Measurements from ENCODE around the gene NFATC4.
A peak's percentile ranks its signal among the peaks of the same experiment; 100 is the strongest.

Gene NFATC4

DNA sequence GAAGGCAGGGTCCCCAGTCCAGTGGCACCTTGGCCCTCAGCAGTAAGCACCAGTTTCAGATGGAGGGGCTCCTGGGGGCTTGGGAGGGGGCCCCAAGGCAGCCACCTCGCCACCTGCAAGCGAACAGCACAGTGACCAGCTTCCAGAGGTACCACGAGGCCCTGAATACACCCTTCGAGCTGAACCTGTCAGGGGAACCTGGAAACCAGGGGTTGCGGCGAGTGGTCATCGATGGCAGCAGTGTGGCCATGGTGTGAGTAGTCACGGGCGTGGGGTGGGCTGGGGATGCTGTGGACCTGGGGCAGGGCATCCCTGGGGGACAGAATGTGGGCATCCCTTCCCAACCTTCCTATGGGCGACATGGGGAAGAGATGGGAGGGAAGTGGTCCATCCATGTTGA lies 42.0 kb downstream of the NFATC4 start:
- no peak overlapping the region for H4K91ac ChIP-seq (ENCODE audit: low read depth, low read length)
- no peak overlapping the region for H3K23ac ChIP-seq (ENCODE audit: low read length)
- H3K79me1 ChIP-seq (ENCODE audit: low read length): no peaks in the 10 kb centered on the region
- H4K8ac ChIP-seq (ENCODE audit: low read depth, low read length): no peak overlapping the region
- no peak overlapping the region for H3K4me3 ChIP-seq (ENCODE audit: low read depth, low read length)
- H3K4me1 ChIP-seq (ENCODE audit: control insufficient read depth in 1 of 2, insufficient read depth in 2 of 2, low read length in 2 of 2): no peaks in the 10 kb centered on the region
- H3K79me2 ChIP-seq (ENCODE audit: control insufficient read depth, insufficient read depth, low read length, poor library complexity): no peaks in the 10 kb centered on the region
- H2AK5ac ChIP-seq (ENCODE audit: low read length): no peak overlapping the region
- peaks cover 67 to 74% of the 10 kb centered on the region in 2 experiments for H3K36me3 ChIP-seq (ENCODE audit: control insufficient read depth in 1 of 2, insufficient read depth in 2 of 2, low read length in 2 of 2)
- no peaks in the 10 kb centered on the region for H3K9me3 ChIP-seq (ENCODE audit: insufficient read depth, low read depth, low read length)
- no peak for DNase-seq
- H2AFZ ChIP-seq (ENCODE audit: insufficient read depth, low read length, poor library complexity): no peak overlapping the region
- H3K18ac ChIP-seq (ENCODE audit: low read length): no peak overlapping the region
- H3K27me3 ChIP-seq (ENCODE audit: insufficient read depth, low read length): no peaks in the 10 kb centered on the region
- H3K9ac ChIP-seq (ENCODE audit: low read length): no peak overlapping the region
- no peak overlapping the region for H2BK12ac ChIP-seq (ENCODE audit: low read length)
- no peak overlapping the region for H4K12ac ChIP-seq (ENCODE audit: low read depth, low read length)
- H3K4me2 ChIP-seq (ENCODE audit: low read length): no peak overlapping the region
- no peak overlapping the region for H2BK120ac ChIP-seq (ENCODE audit: insufficient read depth, low read length, poor library complexity)
- no peak overlapping the region for H2BK5ac ChIP-seq (ENCODE audit: low read depth, low read length, poor library complexity)
- no peak overlapping the region for H3K4ac ChIP-seq (ENCODE audit: low read depth, low read length)
- no peak overlapping the region for H3K14ac ChIP-seq (ENCODE audit: low read length)
- H3K27ac ChIP-seq (ENCODE audit: low read depth, low read length): no peak overlapping the region
- no CpG with 5 or more reads among the region's 10 CpGs for WGBS (ENCODE audit: extremely low coverage, insufficient coverage, insufficient read length)

DNA sequence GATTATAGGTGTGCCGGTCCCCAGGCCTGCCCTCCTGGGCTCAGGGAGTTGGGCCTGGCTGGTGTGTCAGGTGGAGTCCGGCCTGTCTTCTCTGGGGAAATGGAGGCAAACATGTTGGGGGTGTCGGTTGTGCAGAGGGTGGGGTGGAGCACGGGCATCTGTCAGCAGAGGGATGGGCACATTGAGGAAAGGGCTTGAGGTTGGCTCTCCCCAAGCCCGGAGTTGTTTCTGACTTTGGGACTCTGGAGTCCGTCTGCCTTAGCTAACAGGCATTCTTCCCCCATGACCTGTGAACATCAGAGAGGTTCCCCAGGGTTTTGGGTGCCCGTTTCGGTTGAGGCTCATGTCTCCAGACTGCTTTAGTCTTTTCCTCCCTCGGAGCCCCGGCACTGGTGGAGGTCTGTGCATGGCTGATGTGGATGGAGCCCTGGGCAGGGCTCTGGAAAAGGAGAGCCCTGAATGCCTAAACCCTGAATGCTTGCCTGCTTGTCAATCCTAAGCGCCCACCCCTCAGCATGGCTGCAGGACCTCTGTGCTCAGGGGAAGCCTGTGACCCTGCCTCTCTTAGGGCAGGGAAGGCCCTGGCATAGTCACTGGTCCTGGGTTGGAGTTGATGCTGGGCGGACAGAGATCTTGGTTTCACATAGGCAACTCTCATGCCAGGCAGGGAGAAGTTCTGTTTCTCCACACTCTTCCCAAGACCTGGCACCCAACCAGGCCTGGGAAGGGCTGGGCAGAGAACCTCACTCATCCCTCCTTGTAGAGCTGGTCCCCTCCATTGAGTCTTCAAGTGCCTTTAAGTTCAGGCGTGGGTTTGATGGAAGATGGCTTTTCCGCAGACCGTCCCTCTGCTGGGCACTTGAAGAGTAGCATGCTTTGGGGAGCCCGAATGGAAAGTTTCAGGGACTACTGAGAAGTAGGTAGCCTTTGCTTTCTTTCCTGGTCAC lies 43.7 kb downstream of the NFATC4 start:
- Histone ChIP-seq H3K4me2 (ENCODE audit: low read length) (no peak overlapping the region), H3K4me3 (ENCODE audit: low read depth, low read length) (no peak overlapping the region), H2BK12ac (ENCODE audit: low read length) (no peak overlapping the region), H4K91ac (ENCODE audit: low read depth, low read length) (no peak overlapping the region), H3K23ac (ENCODE audit: low read length) (no peak overlapping the region), H3K79me2 (ENCODE audit: control insufficient read depth, insufficient read depth, low read length, poor library complexity) (no peaks in the 10 kb centered on the region), H3K4ac (ENCODE audit: low read depth, low read length) (no peak overlapping the region), H3K9ac (ENCODE audit: low read length) (no peak overlapping the region), H3K27ac (ENCODE audit: low read depth, low read length) (no peak overlapping the region), H3K27me3 (ENCODE audit: insufficient read depth, low read length) (no peaks in the 10 kb centered on the region), H3K36me3 (ENCODE audit: control insufficient read depth in 1 of 2, insufficient read depth in 2 of 2, low read length in 2 of 2) (peaks cover 74 to 85% of the 10 kb centered on the region in 2 experiments), H3K9me3 (ENCODE audit: insufficient read depth, low read depth, low read length) (no peaks in the 10 kb centered on the region), H3K4me1 (ENCODE audit: control insufficient read depth in 1 of 2, insufficient read depth in 2 of 2, low read length in 2 of 2) (no peaks in the 10 kb centered on the region), H2AFZ (ENCODE audit: insufficient read depth, low read length, poor library complexity) (no peak overlapping the region), H3K18ac (ENCODE audit: low read length) (no peak overlapping the region), H2BK5ac (ENCODE audit: low read depth, low read length, poor library complexity) (no peak overlapping the region), H3K14ac (ENCODE audit: low read length) (no peak overlapping the region), H4K12ac (ENCODE audit: low read depth, low read length) (no peak overlapping the region), H4K8ac (ENCODE audit: low read depth, low read length) (no peak overlapping the region), H2BK120ac (ENCODE audit: insufficient read depth, low read length, poor library complexity) (no peak overlapping the region), H2AK5ac (ENCODE audit: low read length) (no peak overlapping the region), H3K79me1 (ENCODE audit: low read length) (no peaks in the 10 kb centered on the region)
- DNase-seq: peak; percentile 47 to 74
- WGBS (ENCODE audit: extremely low coverage, insufficient coverage, insufficient read length): no CpG with 5 or more reads among the region's 16 CpGs

DNA sequence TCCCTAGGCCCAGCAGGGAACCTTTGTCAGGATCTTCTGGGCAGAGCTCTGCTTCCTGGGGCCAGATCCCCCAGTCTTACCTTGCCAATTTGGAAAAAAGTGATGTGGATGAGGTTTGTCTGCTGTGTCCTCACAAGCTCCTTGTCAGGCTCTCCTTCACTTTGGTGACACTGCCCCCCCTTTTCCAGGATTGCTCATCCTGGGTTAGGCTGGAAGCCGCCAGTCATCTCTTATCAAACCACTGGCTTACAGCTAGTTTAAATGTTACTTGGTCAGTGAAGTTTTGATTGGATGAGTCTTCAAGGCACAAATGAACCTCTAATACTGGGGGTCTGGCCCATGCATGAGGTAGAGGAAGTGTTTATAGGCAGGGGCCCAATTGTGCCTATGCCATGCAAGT lies 46.1 kb downstream of the NFATC4 start:
- Histone ChIP-seq H2BK120ac (ENCODE audit: insufficient read depth, low read length, poor library complexity) (no peak overlapping the region), H3K18ac (ENCODE audit: low read length) (no peak overlapping the region), H3K23ac (ENCODE audit: low read length) (no peak overlapping the region), H3K79me1 (ENCODE audit: low read length) (no peaks in the 10 kb centered on the region), H4K12ac (ENCODE audit: low read depth, low read length) (no peak overlapping the region), H3K36me3 (ENCODE audit: control insufficient read depth in 1 of 2, insufficient read depth in 2 of 2, low read length in 2 of 2) (peaks cover 56 to 62% of the 10 kb centered on the region in 2 experiments), H2AFZ (ENCODE audit: insufficient read depth, low read length, poor library complexity) (no peak overlapping the region), H4K8ac (ENCODE audit: low read depth, low read length) (no peak overlapping the region), H2AK5ac (ENCODE audit: low read length) (no peak overlapping the region), H3K79me2 (ENCODE audit: control insufficient read depth, insufficient read depth, low read length, poor library complexity) (no peaks in the 10 kb centered on the region), H3K9ac (ENCODE audit: low read length) (no peak overlapping the region), H3K14ac (ENCODE audit: low read length) (no peak overlapping the region), H3K27me3 (ENCODE audit: insufficient read depth, low read length) (no peaks in the 10 kb centered on the region), H3K4me2 (ENCODE audit: low read length) (no peak overlapping the region), H3K4me1 (ENCODE audit: control insufficient read depth in 1 of 2, insufficient read depth in 2 of 2, low read length in 2 of 2) (no peaks in the 10 kb centered on the region), H4K91ac (ENCODE audit: low read depth, low read length) (no peak overlapping the region), H2BK5ac (ENCODE audit: low read depth, low read length, poor library complexity) (no peak overlapping the region), H2BK12ac (ENCODE audit: low read length) (no peak overlapping the region), H3K9me3 (ENCODE audit: insufficient read depth, low read depth, low read length) (no peaks in the 10 kb centered on the region), H3K27ac (ENCODE audit: low read depth, low read length) (no peak overlapping the region), H3K4me3 (ENCODE audit: low read depth, low read length) (no peak overlapping the region), H3K4ac (ENCODE audit: low read depth, low read length) (no peak overlapping the region)
- no CpG with 5 or more reads among the region's 1 CpG for WGBS (ENCODE audit: extremely low coverage, insufficient coverage, insufficient read length)
- no peak for DNase-seq

DNA sequence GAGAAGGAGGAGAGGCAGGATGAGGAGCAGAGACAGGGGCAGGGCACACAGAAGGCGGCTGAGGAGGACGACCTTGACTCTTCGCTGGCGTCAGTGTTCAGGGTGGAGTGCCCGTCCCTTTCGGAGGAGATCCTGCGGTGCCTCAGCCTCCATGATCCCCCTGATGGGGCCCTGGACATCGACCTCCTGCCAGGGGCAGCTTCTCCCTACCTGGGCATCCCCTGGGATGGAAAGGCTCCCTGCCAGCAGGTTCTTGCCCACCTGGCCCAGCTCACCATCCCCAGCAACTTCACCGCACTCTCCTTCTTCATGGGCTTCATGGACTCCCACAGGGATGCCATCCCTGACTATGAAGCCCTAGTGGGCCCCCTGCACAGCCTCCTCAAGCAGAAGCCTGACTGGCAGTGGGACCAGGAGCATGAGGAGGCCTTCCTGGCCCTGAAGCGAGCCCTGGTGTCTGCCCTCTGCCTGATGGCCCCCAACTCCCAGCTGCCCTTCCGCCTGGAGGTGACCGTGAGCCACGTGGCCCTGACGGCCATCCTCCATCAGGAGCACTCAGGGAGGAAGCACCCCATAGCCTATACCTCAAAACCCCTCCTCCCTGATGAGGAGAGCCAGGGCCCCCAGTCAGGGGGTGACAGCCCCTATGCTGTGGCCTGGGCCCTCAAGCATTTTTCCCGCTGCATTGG lies 46.9 kb downstream of the NFATC4 start:
- no CpG with 5 or more reads among the region's 15 CpGs for WGBS (ENCODE audit: extremely low coverage, insufficient coverage, insufficient read length)
- Histone ChIP-seq H4K12ac (ENCODE audit: low read depth, low read length) (no peak overlapping the region), H4K91ac (ENCODE audit: low read depth, low read length) (no peak overlapping the region), H3K9ac (ENCODE audit: low read length) (no peak overlapping the region), H3K14ac (ENCODE audit: low read length) (no peak overlapping the region), H4K8ac (ENCODE audit: low read depth, low read length) (no peak overlapping the region), H3K79me1 (ENCODE audit: low read length) (no peaks in the 10 kb centered on the region), H2AFZ (ENCODE audit: insufficient read depth, low read length, poor library complexity) (no peak overlapping the region), H3K79me2 (ENCODE audit: control insufficient read depth, insufficient read depth, low read length, poor library complexity) (no peaks in the 10 kb centered on the region), H3K27me3 (ENCODE audit: insufficient read depth, low read length) (no peaks in the 10 kb centered on the region), H3K4me2 (ENCODE audit: low read length) (no peak overlapping the region), H3K4me3 (ENCODE audit: low read depth, low read length) (no peak overlapping the region), H3K9me3 (ENCODE audit: insufficient read depth, low read depth, low read length) (no peaks in the 10 kb centered on the region), H2BK5ac (ENCODE audit: low read depth, low read length, poor library complexity) (no peak overlapping the region), H3K27ac (ENCODE audit: low read depth, low read length) (no peak overlapping the region), H2BK120ac (ENCODE audit: insufficient read depth, low read length, poor library complexity) (no peak overlapping the region), H3K23ac (ENCODE audit: low read length) (no peak overlapping the region), H3K18ac (ENCODE audit: low read length) (no peak overlapping the region), H3K4ac (ENCODE audit: low read depth, low read length) (no peak overlapping the region), H2BK12ac (ENCODE audit: low read length) (no peak overlapping the region), H3K36me3 (ENCODE audit: control insufficient read depth in 1 of 2, insufficient read depth in 2 of 2, low read length in 2 of 2) (peaks cover 48 to 54% of the 10 kb centered on the region in 2 experiments), H2AK5ac (ENCODE audit: low read length) (no peak overlapping the region), H3K4me1 (ENCODE audit: control insufficient read depth in 1 of 2, insufficient read depth in 2 of 2, low read length in 2 of 2) (no peaks in the 10 kb centered on the region)
- DNase-seq: no peak
